Fibroblast of villous mesenchyme (primary cell): ENCODE results near the gene MEDAG. TPM values are rescaled to one million over a fixed set of nuclear protein-coding genes. Genes with fewer than 3 reads are reported as not detected.

ENCODE experiments used
- DNase-seq: peaks from one replicate; pipeline ENCODE4 v3.0.0-alpha.2; 2010; ENCODE audit warnings: low read depth
- H3K4me3 ChIP-seq: 2 replicates; pipeline ENCODE4 v1.5.1; 2011; ENCODE audit warnings: low read depth, mild to moderate bottlenecking, low read length
- total RNA-seq: library from RNA; depleted of rRNA; stranded (reverse); fragments of >200 nt; gene quantifications from 2 replicates; pipeline ENCODE4 v1.2.3, GENCODE V29; 2012
- TF ChIP-seq, protein P1 (sequence below): IDR thresholded peaks from 2 replicates; pipeline ENCODE4 v1.5.1; 2012; ENCODE audit warnings: low read depth, mild to moderate bottlenecking, low read length; ENCODE audit not compliant: insufficient read depth

Gene MEDAG
- total RNA-seq, 1 donor: 12.1 TPM

DNA sequence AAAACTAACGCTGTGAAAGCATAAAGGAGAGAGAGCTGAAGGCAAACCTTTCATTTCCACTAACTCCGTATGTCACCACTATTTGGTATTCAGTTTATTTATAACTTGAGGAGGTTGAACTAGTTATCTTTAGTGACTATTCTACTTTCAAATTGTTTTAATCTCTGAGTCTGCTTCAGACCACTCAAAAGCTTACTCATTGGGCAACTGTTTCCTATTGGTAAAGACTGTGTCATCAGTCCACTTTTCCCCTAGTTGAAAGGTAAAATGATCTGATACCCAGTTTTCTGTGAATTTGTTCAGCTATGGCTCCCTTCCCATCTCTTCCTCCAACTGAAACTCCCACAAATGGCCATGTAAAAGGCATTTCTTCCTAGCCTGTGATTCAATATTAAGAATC lies 65.5 kb downstream of the MEDAG start:
- no peak overlapping the region for H3K4me3 ChIP-seq
- peak; percentile 26 for DNase-seq
- TF ChIP-seq, protein P1, sequence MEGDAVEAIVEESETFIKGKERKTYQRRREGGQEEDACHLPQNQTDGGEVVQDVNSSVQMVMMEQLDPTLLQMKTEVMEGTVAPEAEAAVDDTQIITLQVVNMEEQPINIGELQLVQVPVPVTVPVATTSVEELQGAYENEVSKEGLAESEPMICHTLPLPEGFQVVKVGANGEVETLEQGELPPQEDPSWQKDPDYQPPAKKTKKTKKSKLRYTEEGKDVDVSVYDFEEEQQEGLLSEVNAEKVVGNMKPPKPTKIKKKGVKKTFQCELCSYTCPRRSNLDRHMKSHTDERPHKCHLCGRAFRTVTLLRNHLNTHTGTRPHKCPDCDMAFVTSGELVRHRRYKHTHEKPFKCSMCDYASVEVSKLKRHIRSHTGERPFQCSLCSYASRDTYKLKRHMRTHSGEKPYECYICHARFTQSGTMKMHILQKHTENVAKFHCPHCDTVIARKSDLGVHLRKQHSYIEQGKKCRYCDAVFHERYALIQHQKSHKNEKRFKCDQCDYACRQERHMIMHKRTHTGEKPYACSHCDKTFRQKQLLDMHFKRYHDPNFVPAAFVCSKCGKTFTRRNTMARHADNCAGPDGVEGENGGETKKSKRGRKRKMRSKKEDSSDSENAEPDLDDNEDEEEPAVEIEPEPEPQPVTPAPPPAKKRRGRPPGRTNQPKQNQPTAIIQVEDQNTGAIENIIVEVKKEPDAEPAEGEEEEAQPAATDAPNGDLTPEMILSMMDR: no peak

DNA sequence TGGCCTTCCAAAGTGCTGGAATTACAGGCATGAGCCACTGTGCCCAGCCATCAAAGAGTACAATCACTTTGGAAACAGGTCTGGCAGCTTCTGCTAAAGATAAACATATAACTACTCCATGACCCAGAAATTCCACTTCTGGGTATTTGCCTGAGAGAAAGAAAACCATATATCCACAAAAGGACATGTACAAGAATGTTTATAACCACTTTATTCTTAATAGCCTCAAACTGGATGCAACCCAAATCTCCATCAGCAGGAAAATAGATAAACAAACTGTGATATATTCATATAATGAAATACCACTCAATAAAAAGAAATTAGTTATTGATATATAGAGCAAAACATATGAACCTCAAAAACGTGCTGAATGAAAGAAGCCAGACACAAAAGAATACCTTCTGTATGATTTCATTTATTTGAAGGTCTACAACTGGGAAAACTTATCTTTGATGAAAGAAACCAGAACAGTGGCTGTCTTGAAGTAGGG lies 66.9 kb downstream of the MEDAG start:
- peak; percentile 86 for DNase-seq
- TF ChIP-seq, protein P1: no peak
- H3K4me3 ChIP-seq: no peak overlapping the region

DNA sequence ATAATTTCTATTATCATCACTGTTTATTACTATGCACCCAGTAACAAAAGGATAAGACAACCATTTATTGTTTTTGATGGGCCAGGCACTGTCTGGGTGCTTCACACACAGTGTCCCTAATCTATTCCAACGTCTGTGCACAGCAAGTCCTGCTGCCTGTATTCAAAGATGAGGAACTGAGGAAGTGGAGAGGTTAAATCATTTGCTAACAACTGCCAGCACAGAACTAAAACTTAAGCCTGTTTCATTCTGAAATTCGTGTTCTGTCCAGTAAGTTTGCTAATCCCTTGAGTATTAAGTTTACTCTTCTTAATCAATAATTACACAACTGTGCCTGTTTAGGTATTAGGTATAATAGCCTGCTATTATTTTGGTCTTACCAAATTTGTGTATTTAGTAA lies 68.3 kb downstream of the MEDAG start:
- TF ChIP-seq, protein P1: no peak
- no peak for DNase-seq
- H3K4me3 ChIP-seq: no peak overlapping the region

Other genes starting within 250 kb of the MEDAG start
- gene ALOX5AP, start 170.7 kb upstream of the MEDAG start, total RNA-seq: 0.32 and 0.43 TPM in 2 replicates
- under 0.01 TPM in 1 of 2 replicates, not detected in the other for gene TEX26, start 26.4 kb downstream of the MEDAG start, total RNA-seq